SK-N-SH (cell line): ENCODE data around the gene BRD1. TPM values are rescaled to one million over a fixed set of nuclear protein-coding genes. Genes with fewer than 3 reads are reported as not detected.

Source experiments
- CTCF ChIA-PET: fragments of 300-600, 350-600 bp; formaldehyde crosslinking; extraction: SDS; loops from one replicate; lab custom pipeline; 2021; lab: Yijun Ruan, JAX
- POLR2A ChIA-PET: fragments of 350-600 bp; sonication (Branson Sonifier 250); formaldehyde crosslinking; extraction: SDS; loops from one replicate; lab custom pipeline; 2020; ENCODE audit warnings: antibody characterized with exemption, inconsistent platforms; lab: Yijun Ruan, JAX
- DNase-seq: peaks from one replicate; pipeline ENCODE4 v3.0.0; 2012
- H2AFZ ChIP-seq: fragments of 200-600 bp; sonication (generic); 2 replicates; pipeline ENCODE4 v1.8.1; 2016; ENCODE audit warnings: antibody characterized with exemption, mild to moderate bottlenecking, low read depth
- H3F3A ChIP-seq: fragments of 200-600 bp; sonication (generic); replicated peaks from 2 replicates; pipeline ENCODE3; 2016; ENCODE audit warnings: antibody characterized with exemption, mild to moderate bottlenecking; ENCODE audit not compliant: insufficient read depth
- H3K27ac ChIP-seq, 2 experiments: fragments of 200-500 bp in 1 of 2; fragments of 200-600 bp in 1 of 2; sonication (Bioruptor generic) in 1 of 2; sonication (generic), shearing (Covaris generic) in 1 of 2; 2 replicates each; pipeline versions ENCODE4 v1.5.1 to v1.6.1; 2014 to 2016; ENCODE audit warnings: low read depth in 2 of 2, inconsistent platforms in 1 of 2, low read length in 1 of 2, mild to moderate bottlenecking in 1 of 2, mixed read lengths in 1 of 2
- H3K27me3 ChIP-seq: fragments of 200-600 bp; sonication (generic), shearing (Covaris generic); 2 replicates; pipeline ENCODE4 v1.6.1; 2016; ENCODE audit warnings: mixed run types; ENCODE audit not compliant: insufficient read depth
- H3K36me3 ChIP-seq, 2 experiments: fragments of 200-500 bp in 1 of 2; fragments of 200-600 bp in 1 of 2; sonication (Bioruptor generic) in 1 of 2; sonication (generic) in 1 of 2; replicated peaks in 1 of 2; 2 replicates each; pipeline versions ENCODE3 to v1.5.1; 2014 to 2016; ENCODE audit warnings: low read length in 1 of 2, mild to moderate bottlenecking in 1 of 2; ENCODE audit not compliant: insufficient read depth in 2 of 2, control insufficient read depth in 1 of 2
- H3K4me1 ChIP-seq, 2 experiments: fragments of 200-500 bp in 1 of 2; fragments of 200-600 bp in 1 of 2; sonication (Bioruptor generic) in 1 of 2; sonication (generic), shearing (Covaris generic) in 1 of 2; 2 replicates each; pipeline versions ENCODE4 v1.5.1 to v1.6.1; 2014 to 2016; ENCODE audit warnings: low read depth in 1 of 2, low read length in 1 of 2, mixed run types in 1 of 2; ENCODE audit not compliant: insufficient read depth in 2 of 2, control insufficient read depth in 1 of 2
- H3K4me2 ChIP-seq: fragments of 200-600 bp; sonication (generic), shearing (Covaris generic); 2 replicates; pipeline ENCODE4 v1.6.1; 2017; ENCODE audit warnings: mixed run types
- H3K4me3 ChIP-seq, 2 experiments: fragments of 200-500 bp in 1 of 2; fragments of 200-600 bp in 1 of 2; sonication (Bioruptor generic) in 1 of 2; sonication (generic), shearing (Covaris generic) in 1 of 2; 2 replicates each; pipeline versions ENCODE4 v1.5.1 to v1.8.1; 2014 to 2016; ENCODE audit warnings: low read depth in 2 of 2, inconsistent platforms in 1 of 2, low read length in 1 of 2, mild to moderate bottlenecking in 1 of 2, mixed read lengths in 1 of 2, moderate library complexity in 1 of 2
- H3K79me2 ChIP-seq: fragments of 200-600 bp; sonication (generic); 2 replicates; pipeline ENCODE4 v1.8.1; 2017; ENCODE audit warnings: mild to moderate bottlenecking; ENCODE audit not compliant: insufficient read depth
- H3K9ac ChIP-seq: fragments of 200-600 bp; sonication (generic); 2 replicates; pipeline ENCODE4 v1.6.1; 2017; ENCODE audit warnings: mixed run types
- H3K9me2 ChIP-seq: fragments of 200-600 bp; sonication (generic); 2 replicates; pipeline ENCODE4 v1.6.1; 2017; ENCODE audit warnings: mixed run types
- H3K9me3 ChIP-seq: fragments of 200-600 bp; sonication (generic); 2 replicates; pipeline ENCODE4 v1.6.1; 2017; ENCODE audit warnings: mixed run types, mild to moderate bottlenecking, moderate library complexity
- H4K20me1 ChIP-seq: fragments of 200-600 bp; sonication (generic); 2 replicates; pipeline ENCODE4 v1.6.1; 2017; ENCODE audit warnings: mild to moderate bottlenecking, mixed run types; ENCODE audit not compliant: insufficient read depth
- CHD2 ChIP-seq: fragments of 150-350 bp; IDR thresholded peaks from 2 replicates; pipeline ENCODE4 v1.6.1; 2018; ENCODE audit warnings: low read length; ENCODE audit not compliant: partially characterized antibody
- CTCF ChIP-seq: fragments of 200-600 bp; sonication (generic); IDR thresholded peaks from 2 replicates; pipeline ENCODE4 v1.6.1; 2017; ENCODE audit warnings: antibody characterized with exemption, mild to moderate bottlenecking, moderate library complexity
- ELF1 ChIP-seq: IDR thresholded peaks from 2 replicates; pipeline ENCODE4 v1.4.0; 2012
- EZH2phosphoT487 ChIP-seq: fragments of 200-600 bp; sonication (generic); IDR thresholded peaks from 2 replicates; pipeline ENCODE4 v1.6.1; 2017; ENCODE audit warnings: low read depth, mixed run types, mild to moderate bottlenecking, antibody characterized with exemption, moderate library complexity, borderline replicate concordance
- FOSL2 ChIP-seq: IDR thresholded peaks from 2 replicates; pipeline ENCODE4 v1.4.0; 2012; ENCODE audit warnings: low read depth, mild to moderate bottlenecking, moderate library complexity, borderline replicate concordance
- GABPA ChIP-seq: IDR thresholded peaks from 2 replicates; pipeline ENCODE4 v1.4.0; 2012; ENCODE audit warnings: low read depth, mild to moderate bottlenecking
- MEF2A ChIP-seq: IDR thresholded peaks from 2 replicates; pipeline ENCODE4 v1.4.0; 2012; ENCODE audit warnings: low read depth, borderline replicate concordance
- MXI1 ChIP-seq: IDR thresholded peaks from 2 replicates; pipeline ENCODE4 v1.6.1; 2012; ENCODE audit warnings: mild to moderate bottlenecking, low read depth, low read length, improper control_type of control experiment
- NFIC ChIP-seq: IDR thresholded peaks from 2 replicates; pipeline ENCODE4 v1.4.0; 2012; ENCODE audit warnings: borderline replicate concordance
- PBX3 ChIP-seq: IDR thresholded peaks from 2 replicates; pipeline ENCODE4; 2012
- POLR2AphosphoS5 ChIP-seq: IDR thresholded peaks from 2 replicates; pipeline ENCODE4 v1.6.1; 2012; ENCODE audit warnings: low read depth, low read length
- RAD21 ChIP-seq: IDR thresholded peaks from 2 replicates; pipeline ENCODE4 v1.6.1; 2012; ENCODE audit warnings: mild to moderate bottlenecking, low read length
- RCOR1 ChIP-seq: fragments of 150-350 bp; IDR thresholded peaks from 2 replicates; pipeline ENCODE4 v1.6.1; 2017; ENCODE audit warnings: antibody characterized with exemption, low read length
- REST ChIP-seq: IDR thresholded peaks from 2 replicates; pipeline ENCODE4 v1.6.1; 2012; ENCODE audit warnings: mild to moderate bottlenecking, low read depth, low read length, moderate library complexity
- TAF1 ChIP-seq: IDR thresholded peaks from 2 replicates; pipeline ENCODE4 v1.6.1; 2012; ENCODE audit warnings: low read depth, mild to moderate bottlenecking, low read length, moderate library complexity, borderline replicate concordance
- TCF12 ChIP-seq: IDR thresholded peaks from 2 replicates; pipeline ENCODE4 v1.4.0; 2012
- USF1 ChIP-seq: IDR thresholded peaks from 2 replicates; pipeline ENCODE4 v1.4.0; 2012; ENCODE audit warnings: low read depth, borderline replicate concordance
- USF2 ChIP-seq: fragments of 150-350 bp; IDR thresholded peaks from 2 replicates; pipeline ENCODE4 v1.6.1; 2017; ENCODE audit warnings: antibody characterized with exemption, low read length, low read depth, borderline replicate concordance
- ZBTB33 ChIP-seq: IDR thresholded peaks from 2 replicates; pipeline ENCODE4 v1.4.0; 2012; ENCODE audit warnings: low read depth, borderline replicate concordance
- WGBS: methylation state at CpG from one replicate; pipeline ENCODE4 v1.1.6; 2017; ENCODE audit warnings: low lambda C conversion rate; 5-methylcytosine and 5-hydroxymethylcytosine counted together
- polyA plus RNA-seq, 3 experiments: library from polyadenylated mRNA; depleted of rRNA; stranded (reverse); fragments of >200 nt; gene quantifications; 2 replicates each; pipeline ENCODE4 v1.2.3, GENCODE V29; 2012

Gene BRD1
- polyA plus RNA-seq, 1 of the 3 experiments (the other 2 are of a cell fraction): 10.3 TPM

GRCh38 chr22:49785841-49786471 is 41.7 kb downstream of the BRD1 start:
- no peak for DNase-seq
- Histone ChIP-seq H3K4me2 (no peak overlapping the region), H4K20me1 (peaks cover 87% of the 10 kb centered on the region), H3K79me2 (peaks cover 84% of the 10 kb centered on the region), H3K9ac (no peak overlapping the region), H3K4me3 (no peak overlapping the region), H3K27me3 (no peaks in the 10 kb centered on the region), H2AFZ (no peak overlapping the region), H3F3A (no peaks in the 10 kb centered on the region), H3K27ac (no peak overlapping the region), H3K9me2 (no peaks in the 10 kb centered on the region), H3K4me1 (peaks cover 0 to 18% of the 10 kb centered on the region in 2 experiments; a peak in 1 of 4 replicates), H3K36me3 (peaks cover 13 to 80% of the 10 kb centered on the region in 2 experiments), H3K9me3 (no peaks in the 10 kb centered on the region)
- WGBS: 93% methylated on average over 16 of the region's 19 CpGs
- ChIA-PET POLR2A (no interaction called here), CTCF (no interaction called here)
- no peak for TF ChIP-seq POLR2AphosphoS5
- no peak for TF ChIP-seq REST
- TF ChIP-seq CTCF: no peak
- TF ChIP-seq TCF12: no peak
- TF ChIP-seq ZBTB33: no peak
- TF ChIP-seq NFIC: no peak
- TF ChIP-seq MEF2A: no peak
- no peak for TF ChIP-seq PBX3
- no peak for TF ChIP-seq USF1
- TF ChIP-seq MXI1: no peak
- no peak for TF ChIP-seq RAD21
- TF ChIP-seq GABPA: no peak
- TF ChIP-seq ELF1: no peak
- no peak for TF ChIP-seq EZH2phosphoT487
- TF ChIP-seq RCOR1: no peak
- no peak for TF ChIP-seq CHD2
- no peak for TF ChIP-seq TAF1
- TF ChIP-seq USF2: no peak
- no peak for TF ChIP-seq FOSL2
